ENCODE measurements around the gene ALDH1B1.

Gene ALDH1B1

GRCh38 chr9:38441347-38442085 lies 49.0 kb downstream of the ALDH1B1 start:
- DNase-seq (ENCODE audit: low spot score): no peak

GRCh38 chr9:38442473-38443096 lies 50.1 kb downstream of the ALDH1B1 start:
- DNase-seq (ENCODE audit: low spot score): no peak

GRCh38 chr9:38443181-38443580 lies 50.7 kb downstream of the ALDH1B1 start:
- DNase-seq (ENCODE audit: low spot score): no peak

GRCh38 chr9:38443597-38443996 lies 51.1 kb downstream of the ALDH1B1 start:
- no peak for DNase-seq (ENCODE audit: low spot score)

- no peak for DNase-seq (ENCODE audit: low spot score)
Measured at GRCh38 chr9:38445154-38446043, 52.9 kb downstream of the ALDH1B1 start.

GRCh38 chr9:38447703-38448102 lies 55.2 kb downstream of the ALDH1B1 start:
- DNase-seq (ENCODE audit: low spot score): no peak
